OCI-LY7 (cell line): Measurements from ENCODE around the gene ADD2.

ENCODE experiments used
- CTCF ChIP-seq: fragments of 200-600 bp; sonication (generic); conservative IDR thresholded peaks from 2 replicates; pipeline ENCODE4 v1.5.1; 2014; ENCODE audit warnings: mild to moderate bottlenecking, antibody characterized with exemption, low read length, moderate library complexity, mixed read lengths
- EZH2phosphoT487 ChIP-seq: fragments of 200-600 bp; sonication (generic); IDR thresholded peaks from 2 replicates; pipeline ENCODE4 v1.6.1; 2018; ENCODE audit warnings: low read depth, borderline replicate concordance, mild to moderate bottlenecking, mixed run types, antibody characterized with exemption, low read length, moderate library complexity, mixed read lengths

GRCh38 chr2:70718736-70719135 lies 49.3 kb downstream of the ADD2 start:
- TF ChIP-seq CTCF (no peak), EZH2phosphoT487 (no peak)
